OCI-LY1 (cell line): ENCODE results near the gene TMEM185B.

Experiments
- H2AFZ ChIP-seq: fragments of 200-600 bp; sonication (generic), shearing (Covaris generic); 2 replicates; pipeline ENCODE4 v1.6.0; 2014; ENCODE audit warnings: antibody characterized with exemption, mild to moderate bottlenecking, low read length
- H3F3A ChIP-seq: fragments of 200-600 bp; sonication (generic), shearing (Covaris generic); 2 replicates; pipeline ENCODE4 v1.6.0; 2014; ENCODE audit warnings: mild to moderate bottlenecking, antibody characterized with exemption, low read length, moderate library complexity; ENCODE audit not compliant: insufficient read depth
- H3K27ac ChIP-seq: fragments of 200-600 bp; sonication (generic); 2 replicates; pipeline ENCODE4 v1.5.1; 2014; ENCODE audit warnings: low read length, mixed run types, mild to moderate bottlenecking, low read depth; ENCODE audit not compliant: poor library complexity, severe bottlenecking
- H3K27me3 ChIP-seq: fragments of 200-600 bp; sonication (generic); 2 replicates; pipeline ENCODE4 v1.6.0; 2014; ENCODE audit warnings: antibody characterized with exemption, mild to moderate bottlenecking, low read length, moderate library complexity; ENCODE audit not compliant: insufficient read depth
- H3K36me3 ChIP-seq: fragments of 200-600 bp; sonication (generic); 2 replicates; pipeline ENCODE4 v1.6.1; 2014; ENCODE audit warnings: mild to moderate bottlenecking, antibody characterized with exemption, low read length, moderate library complexity, mixed read lengths; ENCODE audit not compliant: insufficient read depth
- H3K4me1 ChIP-seq: fragments of 200-600 bp; sonication (generic); 2 replicates; pipeline ENCODE4 v1.5.1; 2014; ENCODE audit warnings: mild to moderate bottlenecking, low read length, moderate library complexity; ENCODE audit not compliant: insufficient read depth, severe bottlenecking
- H3K4me2 ChIP-seq: fragments of 200-600 bp; sonication (generic), shearing (Covaris generic); 2 replicates; pipeline ENCODE4 v1.6.1; 2014; ENCODE audit warnings: low read length
- H3K4me3 ChIP-seq: fragments of 200-600 bp; sonication (generic); 2 replicates; pipeline ENCODE4 v1.5.1; 2014; ENCODE audit warnings: low read length, low read depth, mild to moderate bottlenecking, mixed read lengths; ENCODE audit not compliant: poor library complexity, severe bottlenecking
- H3K79me2 ChIP-seq: fragments of 200-600 bp; shearing (Covaris generic); 2 replicates; pipeline ENCODE4 v1.6.1; 2016; ENCODE audit warnings: mixed run types, low read length, mixed read lengths; ENCODE audit not compliant: insufficient read depth
- H3K9ac ChIP-seq: fragments of 200-600 bp; sonication (generic), shearing (Covaris generic); 2 replicates; pipeline ENCODE4 v1.6.1; 2014; ENCODE audit warnings: mild to moderate bottlenecking, low read length, mixed read lengths
- H3K9me2 ChIP-seq: fragments of 200-600 bp; sonication (generic), shearing (Covaris generic); 2 replicates; pipeline ENCODE4 v1.6.1; 2014; ENCODE audit warnings: low read depth, mild to moderate bottlenecking, low read length, mixed read lengths
- H3K9me3 ChIP-seq: fragments of 200-600 bp; shearing (Covaris generic); 2 replicates; pipeline ENCODE4 v1.6.1; 2014; ENCODE audit warnings: low read length, mixed read lengths
- H4K20me1 ChIP-seq: fragments of 200-600 bp; sonication (generic), shearing (Covaris generic); 2 replicates; pipeline ENCODE4 v1.6.0; 2016; ENCODE audit warnings: mild to moderate bottlenecking, low read length; ENCODE audit not compliant: insufficient read depth
- CTCF ChIP-seq: fragments of 200-600 bp; sonication (generic), shearing (Covaris generic); IDR thresholded peaks from 2 replicates; pipeline ENCODE4 v1.5.1; 2017; ENCODE audit warnings: mild to moderate bottlenecking, antibody characterized with exemption, low read length, moderate library complexity, mixed read lengths
- EZH2 ChIP-seq: fragments of 200-600 bp; sonication (generic), shearing (Covaris generic); IDR thresholded peaks from 2 replicates; pipeline ENCODE4 v1.8.0; 2017; ENCODE audit warnings: borderline replicate concordance, mixed run types, mild to moderate bottlenecking, antibody characterized with exemption, low read length, moderate library complexity, mixed read lengths

The TMEM185B gene

GRCh38 chr2:120262761-120263428 lies 39.7 kb upstream of the TMEM185B start:
- no peaks in the 10 kb centered on the region for H3K9me2 ChIP-seq
- H3K9me3 ChIP-seq: peaks cover 8% of the 10 kb centered on the region
- H2AFZ ChIP-seq: no peak overlapping the region
- no peak for TF ChIP-seq CTCF
- no peak for TF ChIP-seq EZH2
- H3K4me1 ChIP-seq: peaks cover 6% of the 10 kb centered on the region
- no peak overlapping the region for H3K27ac ChIP-seq
- no peak overlapping the region for H3K4me2 ChIP-seq
- H3K9ac ChIP-seq: no peak overlapping the region
- no peaks in the 10 kb centered on the region for H3F3A ChIP-seq
- no peaks in the 10 kb centered on the region; the same call in 1 of the 2 replicates for H3K27me3 ChIP-seq
- H3K36me3 ChIP-seq: peaks cover 4% of the 10 kb centered on the region; the same call in 1 of the 2 replicates
- no peaks in the 10 kb centered on the region for H4K20me1 ChIP-seq
- no peaks in the 10 kb centered on the region for H3K79me2 ChIP-seq
- H3K4me3 ChIP-seq: no peak overlapping the region

GRCh38 chr2:120262150-120262549 lies 39.0 kb upstream of the TMEM185B start:
- Histone ChIP-seq H3K36me3 (peaks cover 4% of the 10 kb centered on the region; the same call in 1 of the 2 replicates), H3K4me1 (peaks cover 6% of the 10 kb centered on the region), H3K9me3 (peaks cover 8% of the 10 kb centered on the region), H3K9me2 (no peaks in the 10 kb centered on the region), H3K4me2 (no peak overlapping the region), H3K27me3 (no peaks in the 10 kb centered on the region; the same call in 1 of the 2 replicates), H3F3A (no peaks in the 10 kb centered on the region), H4K20me1 (no peaks in the 10 kb centered on the region), H3K4me3 (no peak overlapping the region), H3K79me2 (no peaks in the 10 kb centered on the region), H3K9ac (no peak overlapping the region), H2AFZ (no peak overlapping the region), H3K27ac (no peak overlapping the region)
- no peak for TF ChIP-seq CTCF
- no peak for TF ChIP-seq EZH2

- no peaks in the 10 kb centered on the region for H3K79me2 ChIP-seq
Observed at GRCh38 chr2:120261387-120262006, 38.3 kb upstream of the TMEM185B start.

More at GRCh38 chr2:120261387-120262006, 38.3 kb upstream of the TMEM185B start:
- H3F3A ChIP-seq: no peaks in the 10 kb centered on the region
- H3K36me3 ChIP-seq: peaks cover 4% of the 10 kb centered on the region; the same call in 1 of the 2 replicates
- H3K27me3 ChIP-seq: no peaks in the 10 kb centered on the region; the same call in 1 of the 2 replicates
- no peak overlapping the region for H3K27ac ChIP-seq
- peaks cover 8% of the 10 kb centered on the region for H3K9me3 ChIP-seq
- TF ChIP-seq CTCF (no peak), EZH2 (no peak)
- H4K20me1 ChIP-seq: no peaks in the 10 kb centered on the region
- H3K4me2 ChIP-seq: no peak overlapping the region
- no peak overlapping the region for H2AFZ ChIP-seq
- no peak overlapping the region for H3K4me3 ChIP-seq
- H3K9me2 ChIP-seq: no peaks in the 10 kb centered on the region
- peaks cover 6% of the 10 kb centered on the region for H3K4me1 ChIP-seq
- H3K9ac ChIP-seq: no peak overlapping the region
